H1 (cell line): ENCODE data around the gene AGBL5. TPM values are rescaled to one million over a fixed set of nuclear protein-coding genes. Genes with fewer than 3 reads are reported as not detected.
A peak's percentile ranks its signal among the peaks of the same experiment; 100 is the strongest.

Source experiments
- BACH1 ChIP-seq: IDR thresholded peaks from 2 replicates; pipeline ENCODE4 v1.6.1; 2012; ENCODE audit warnings: low read length, improper control_type of control experiment
- BCL11A ChIP-seq, 2 experiments: IDR thresholded peaks; one replicate each; pipeline ENCODE4 v1.6.1; 2011; ENCODE audit warnings: low read depth in 2 of 2, low read length in 2 of 2, mild to moderate bottlenecking in 2 of 2
- CHD2 ChIP-seq: IDR thresholded peaks from 2 replicates; pipeline ENCODE4 v1.6.1; 2012; ENCODE audit warnings: low read length, improper control_type of control experiment
- CREB1 ChIP-seq: IDR thresholded peaks from 2 replicates; pipeline ENCODE4 v1.6.1; 2012; ENCODE audit warnings: inconsistent platforms
- CTBP2 ChIP-seq: IDR thresholded peaks from 2 replicates; pipeline ENCODE4 v1.7.0; 2011; ENCODE audit warnings: borderline replicate concordance, mild to moderate bottlenecking, moderate library complexity, mixed read lengths, low read length; ENCODE audit not compliant: insufficient read depth, insufficient read length
- EGR1 ChIP-seq: IDR thresholded peaks from 2 replicates; pipeline ENCODE4 v1.6.1; 2011; ENCODE audit warnings: low read depth, low read length, borderline replicate concordance
- EZH2 ChIP-seq: fragments of 200-600 bp; sonication (generic); IDR thresholded peaks from 2 replicates; pipeline ENCODE4 v1.7.1; 2012; ENCODE audit warnings: low read depth, mild to moderate bottlenecking, moderate library complexity, low read length, inconsistent platforms; ENCODE audit not compliant: severe bottlenecking
- GABPA ChIP-seq: IDR thresholded peaks from 2 replicates; pipeline ENCODE4 v1.6.1; 2011; ENCODE audit warnings: mild to moderate bottlenecking, low read length, moderate library complexity, borderline replicate concordance; ENCODE audit not compliant: insufficient read depth
- GTF2F1 ChIP-seq: IDR thresholded peaks from 2 replicates; pipeline ENCODE4 v1.6.1; 2012; ENCODE audit warnings: low read depth, low read length, improper control_type of control experiment, borderline replicate concordance
- JUN ChIP-seq: IDR thresholded peaks from 2 replicates; pipeline ENCODE4 v1.6.1; 2011; ENCODE audit warnings: low read depth, mild to moderate bottlenecking, improper control_type of control experiment, low read length
- JUND ChIP-seq: IDR thresholded peaks from 2 replicates; pipeline ENCODE4 v1.6.1; 2011; ENCODE audit warnings: mild to moderate bottlenecking, improper control_type of control experiment, low read length
- KDM4A ChIP-seq: IDR thresholded peaks from one replicate; pipeline ENCODE4 v1.7.1; 2012; ENCODE audit warnings: low read depth, mild to moderate bottlenecking, moderate library complexity, low read length, inconsistent platforms; ENCODE audit not compliant: severe bottlenecking
- KDM5A ChIP-seq: fragments of 200-600 bp; IDR thresholded peaks from 2 replicates; pipeline ENCODE4 v1.7.1; 2012; ENCODE audit warnings: mild to moderate bottlenecking, low read length, inconsistent platforms, mixed read lengths
- NANOG ChIP-seq: IDR thresholded peaks from 2 replicates; pipeline ENCODE4 v1.6.1; 2011; ENCODE audit warnings: low read length, low read depth, mild to moderate bottlenecking, inconsistent platforms; ENCODE audit not compliant: insufficient read depth, poor library complexity, severe bottlenecking
- NRF1 ChIP-seq: IDR thresholded peaks from 2 replicates; pipeline ENCODE4 v1.6.1; 2011; ENCODE audit warnings: mild to moderate bottlenecking, low read depth, low read length, improper control_type of control experiment
- PHF8 ChIP-seq: fragments of 200-600 bp; sonication (generic); conservative IDR thresholded peaks from 2 replicates; pipeline ENCODE4 v1.7.1; 2012; ENCODE audit warnings: low read depth, mild to moderate bottlenecking, inconsistent platforms, low read length, moderate library complexity
- POLR2AphosphoS5 ChIP-seq: IDR thresholded peaks from 2 replicates; pipeline ENCODE4 v1.6.1; 2011; ENCODE audit warnings: low read depth, low read length
- RFX5 ChIP-seq: IDR thresholded peaks from 2 replicates; pipeline ENCODE4 v1.6.1; 2011; ENCODE audit warnings: low read depth, low read length, improper control_type of control experiment, borderline replicate concordance
- RNF2 ChIP-seq: fragments of 200-900, 300-1000 bp; sonication (generic); IDR thresholded peaks from 2 replicates; pipeline ENCODE4 v1.7.1; 2016; ENCODE audit warnings: borderline replicate concordance, low read depth, mild to moderate bottlenecking, antibody characterized with exemption, low read length; ENCODE audit not compliant: poor library complexity, severe bottlenecking; ENCODE audit errors: missing control alignments
- SIN3A ChIP-seq, 2 experiments: IDR thresholded peaks in 1 of 2; conservative IDR thresholded peaks in 1 of 2; 2 replicates each; pipeline ENCODE4 v1.6.1; 2011 to 2012; ENCODE audit warnings: low read length in 2 of 2, improper control_type of control experiment in 1 of 2, low read depth in 1 of 2, mild to moderate bottlenecking in 1 of 2
- SP1 ChIP-seq: IDR thresholded peaks from 2 replicates; pipeline ENCODE4 v1.6.1; 2011; ENCODE audit warnings: low read depth, low read length
- USF2 ChIP-seq: IDR thresholded peaks from 2 replicates; pipeline ENCODE4 v1.6.1; 2011; ENCODE audit warnings: low read length, improper control_type of control experiment
- YY1 ChIP-seq: IDR thresholded peaks from 2 replicates; pipeline ENCODE4 v1.6.1; 2011; ENCODE audit warnings: low read depth, mild to moderate bottlenecking, low read length
- polyA plus RNA-seq, 7 experiments: library from polyadenylated mRNA; depleted of rRNA in 3 of 7; stranded (reverse) in 5 of 7; unstranded in 2 of 7; fragments of >200 nt in 5 of 7; fragments of 200-250 nt in 2 of 7; gene quantifications; 1 replicate in 5 of 7; 2 replicates in 1 of 7; 4 replicates in 1 of 7; pipeline versions ENCODE4 v1.2.1 to v1.2.3, GENCODE V29; 2011 to 2013; ENCODE audit warnings: missing spikeins in 2 of 7, mixed read lengths in 2 of 7
- total RNA-seq: library from RNA; stranded (reverse); fragmentation: NEBNext Ultra II Directional; extraction: Animal tissue kit (Norgen Biotek cat#: 25700); gene quantifications from 2 replicates; pipeline ENCODE4 v1.2.1, GENCODE V29; 2021

The AGBL5 gene
- total and polyA plus RNA-seq, 2 of the 8 experiments (the other 6 are each of a cell fraction or from before 2014, with no cell fraction given), result 45.4 to 62.0 TPM

- TF ChIP-seq GABPA (peak; percentile 90), YY1 (0 out of 2 replicates have a peak, but pooled peaks have one; percentile 33), POLR2AphosphoS5 (peak; percentile 85), CHD2 (no peak), KDM5A (peak; percentile 67; the same call in 1 of the 2 replicates), GTF2F1 (no peak), JUN (no peak), SIN3A (conservative IDR thresholded peaks at IDR 0.05 in 1 of 2, IDR thresholded peaks at IDR 0.05 in 1 of 2; ENCODE audit: low read depth in 1 of 2, low read length in 2 of 2) (peak in 1 of 2 experiments; percentile 83; a peak in 2 of 4 replicates), CTBP2 (no peak), JUND (no peak), SP1 (no peak), EGR1 (no peak), NANOG (no peak), PHF8 (peak; percentile 92), BACH1 (no peak), CREB1 (peak; percentile 54), RFX5 (no peak), EZH2 (no peak), NRF1 (no peak), RNF2 (no peak), BCL11A (IDR thresholded peaks at IDR 0.05; ENCODE audit: low read depth in 2 of 2, low read length in 2 of 2) (no peak), KDM4A (peak; percentile 77), USF2 (no peak)
Measured at GRCh38 chr2:27071277-27071989, 20.0 kb downstream of the AGBL5 start, which contains the start of gene OST4 (continued).
